GM20000 (cell line): ENCODE data around the gene MSH3.
"Not testable (repeated sequence)": the region's sequence is repeated elsewhere in the genome, so short reads cannot be mapped to it uniquely, and the experiment has no call there.

Experiments
- DNase-seq: peaks from one replicate; pipeline ENCODE4 v3.0.0; 2012; ENCODE audit warnings: low spot score
- TF ChIP-seq, protein P1 (sequence below): IDR thresholded peaks from 2 replicates; pipeline ENCODE4 v1.5.1; 2012; ENCODE audit warnings: mild to moderate bottlenecking, control low read depth; ENCODE audit errors: extremely low read depth, missing control alignments

MSH3 gene

DNA sequence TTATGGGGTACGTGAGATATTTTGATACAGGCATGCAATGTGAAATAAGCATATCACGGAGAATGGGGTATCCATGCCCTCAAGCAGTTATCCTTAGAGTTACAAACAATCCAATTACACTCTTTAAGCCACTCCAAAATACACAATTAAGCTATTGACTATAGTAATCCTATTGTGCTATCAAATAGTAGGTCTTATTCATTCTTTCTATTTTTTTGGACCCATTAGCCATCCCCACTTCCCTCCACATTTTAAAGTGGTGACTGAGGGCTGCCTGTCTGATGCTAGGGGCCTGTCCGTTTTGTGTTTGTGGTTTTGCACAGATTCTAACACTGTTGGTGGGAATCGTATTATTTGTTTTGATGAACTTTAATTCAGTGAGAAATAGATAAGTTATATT lies 130.0 kb downstream of the MSH3 start:
- TF ChIP-seq, protein P1, sequence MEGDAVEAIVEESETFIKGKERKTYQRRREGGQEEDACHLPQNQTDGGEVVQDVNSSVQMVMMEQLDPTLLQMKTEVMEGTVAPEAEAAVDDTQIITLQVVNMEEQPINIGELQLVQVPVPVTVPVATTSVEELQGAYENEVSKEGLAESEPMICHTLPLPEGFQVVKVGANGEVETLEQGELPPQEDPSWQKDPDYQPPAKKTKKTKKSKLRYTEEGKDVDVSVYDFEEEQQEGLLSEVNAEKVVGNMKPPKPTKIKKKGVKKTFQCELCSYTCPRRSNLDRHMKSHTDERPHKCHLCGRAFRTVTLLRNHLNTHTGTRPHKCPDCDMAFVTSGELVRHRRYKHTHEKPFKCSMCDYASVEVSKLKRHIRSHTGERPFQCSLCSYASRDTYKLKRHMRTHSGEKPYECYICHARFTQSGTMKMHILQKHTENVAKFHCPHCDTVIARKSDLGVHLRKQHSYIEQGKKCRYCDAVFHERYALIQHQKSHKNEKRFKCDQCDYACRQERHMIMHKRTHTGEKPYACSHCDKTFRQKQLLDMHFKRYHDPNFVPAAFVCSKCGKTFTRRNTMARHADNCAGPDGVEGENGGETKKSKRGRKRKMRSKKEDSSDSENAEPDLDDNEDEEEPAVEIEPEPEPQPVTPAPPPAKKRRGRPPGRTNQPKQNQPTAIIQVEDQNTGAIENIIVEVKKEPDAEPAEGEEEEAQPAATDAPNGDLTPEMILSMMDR = no peak
- DNase-seq = no peak

DNA sequence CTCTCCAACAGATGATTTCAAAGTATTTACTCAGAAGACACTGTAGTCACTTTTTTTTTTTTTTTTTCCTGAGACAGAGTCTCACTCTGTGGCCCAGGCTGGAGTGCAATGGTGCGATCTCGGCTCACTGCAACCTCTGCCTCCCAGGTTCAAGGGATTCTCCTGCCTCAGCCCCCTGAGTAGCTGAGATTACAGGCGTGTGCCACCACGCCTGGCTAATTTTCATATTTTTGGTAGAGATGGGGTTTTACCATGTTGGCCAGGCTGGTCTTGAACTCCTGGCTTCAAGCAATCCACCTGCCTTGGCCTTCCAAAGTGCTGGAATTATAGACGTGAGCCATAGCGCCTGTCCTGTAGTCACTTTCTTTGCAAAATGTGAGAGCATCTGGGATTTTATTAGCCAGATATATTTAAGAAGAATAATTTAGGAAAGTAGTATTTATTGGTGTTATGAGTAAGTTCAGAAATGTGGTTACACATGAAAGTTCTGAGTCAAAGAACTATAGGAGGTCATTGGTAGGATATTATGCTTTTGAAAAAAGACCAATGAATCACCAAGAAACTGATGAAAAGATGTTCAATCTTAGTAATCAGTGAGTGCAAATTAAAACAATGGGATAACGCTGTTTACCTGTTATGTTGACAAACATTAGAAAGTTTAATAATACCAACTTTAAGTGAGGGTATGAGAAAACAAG lies 135.0 kb downstream of the MSH3 start:
- not testable (repeated sequence) for DNase-seq

DNA sequence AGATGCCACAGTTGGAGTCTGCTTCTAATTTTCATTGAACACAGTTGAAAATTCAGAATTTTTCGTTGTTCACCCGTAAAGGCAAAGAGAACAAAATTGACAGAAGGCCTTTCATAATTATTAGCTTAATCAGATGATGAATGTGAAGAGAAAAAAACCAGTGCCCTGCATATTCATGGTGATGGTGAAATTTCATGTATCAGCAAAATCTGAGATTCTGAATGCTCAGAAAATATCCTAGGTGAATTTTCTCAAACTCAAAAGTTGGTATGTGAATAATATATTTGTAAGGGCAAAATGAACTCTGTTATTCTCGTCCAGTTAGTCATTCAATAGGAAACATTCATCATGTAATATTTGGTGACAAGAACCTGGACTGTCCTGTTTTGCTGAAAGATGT lies 136.2 kb downstream of the MSH3 start:
- no peak for DNase-seq
- TF ChIP-seq, protein P1 = no peak

DNA sequence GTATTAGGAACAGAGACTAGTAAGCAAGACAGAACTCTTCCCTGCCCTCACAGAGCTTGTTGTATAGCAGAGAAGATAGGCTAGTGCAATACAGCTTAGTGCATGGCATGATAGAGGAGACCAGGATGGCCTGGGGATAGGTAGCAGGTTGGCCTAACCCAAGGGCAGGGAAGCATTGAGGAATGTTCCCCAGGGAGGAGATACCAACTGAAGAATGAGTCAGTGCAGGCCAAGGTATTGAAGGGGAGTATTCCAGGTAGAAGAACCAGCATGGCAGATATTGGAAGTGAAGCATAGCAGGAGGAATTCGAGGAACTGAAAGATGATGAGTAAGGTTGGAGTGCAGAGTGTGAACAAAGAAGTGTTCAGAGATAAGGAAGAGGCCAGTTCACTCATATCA lies 138.9 kb downstream of the MSH3 start:
- no peak for DNase-seq
- TF ChIP-seq, protein P1 = no peak

DNA sequence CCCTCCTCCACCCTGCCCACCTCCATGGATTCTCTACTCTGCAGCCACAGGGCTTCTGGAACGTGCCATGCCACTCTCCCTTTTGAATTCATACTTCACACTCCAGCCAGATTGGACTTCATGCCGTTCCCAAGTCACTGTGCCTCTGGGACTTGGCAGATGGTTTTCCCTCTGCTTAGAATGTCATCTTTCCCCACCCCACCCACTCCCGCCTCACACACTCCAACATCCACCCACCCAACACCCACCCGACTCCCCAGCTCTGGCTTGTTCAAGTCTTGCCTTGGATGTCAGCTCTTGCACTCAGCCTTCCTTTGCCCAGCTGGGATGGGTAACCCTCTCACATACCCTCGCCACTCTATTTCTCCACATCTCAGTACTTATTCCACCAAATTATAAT lies 142.4 kb downstream of the MSH3 start:
- TF ChIP-seq, protein P1 = no peak

DNA sequence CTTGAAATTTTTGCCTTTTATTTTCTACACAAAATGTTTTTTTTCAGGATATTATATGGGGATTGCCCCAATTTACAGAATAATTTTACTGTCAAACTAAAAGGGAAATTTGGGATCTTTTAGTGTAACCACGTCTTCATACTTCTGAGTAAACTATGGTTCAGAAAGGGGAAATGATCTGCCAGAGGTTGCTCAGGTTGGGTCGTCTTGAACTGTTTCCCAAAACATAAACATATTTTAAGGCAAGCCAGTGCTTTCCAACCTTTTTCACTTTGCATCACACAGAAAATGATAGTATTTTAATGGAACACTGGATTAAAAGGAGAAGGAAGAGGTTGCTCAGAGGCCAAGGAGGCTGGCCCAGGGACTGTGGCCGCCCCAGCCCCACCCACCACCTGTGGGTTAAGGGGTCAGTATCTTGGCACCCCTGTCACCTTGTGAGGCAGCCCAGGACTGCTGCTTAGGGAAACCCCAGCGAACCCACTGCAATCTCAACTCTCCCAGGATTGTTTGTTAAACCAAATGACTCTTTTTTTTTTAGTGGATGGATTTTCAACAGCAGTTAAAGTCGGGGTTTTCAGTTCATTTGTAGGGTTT lies 143.1 kb downstream of the MSH3 start:
- no peak for DNase-seq

More for the DNA sequence above, 142.4 kb downstream of the MSH3 start:
- no peak for DNase-seq

DNA sequence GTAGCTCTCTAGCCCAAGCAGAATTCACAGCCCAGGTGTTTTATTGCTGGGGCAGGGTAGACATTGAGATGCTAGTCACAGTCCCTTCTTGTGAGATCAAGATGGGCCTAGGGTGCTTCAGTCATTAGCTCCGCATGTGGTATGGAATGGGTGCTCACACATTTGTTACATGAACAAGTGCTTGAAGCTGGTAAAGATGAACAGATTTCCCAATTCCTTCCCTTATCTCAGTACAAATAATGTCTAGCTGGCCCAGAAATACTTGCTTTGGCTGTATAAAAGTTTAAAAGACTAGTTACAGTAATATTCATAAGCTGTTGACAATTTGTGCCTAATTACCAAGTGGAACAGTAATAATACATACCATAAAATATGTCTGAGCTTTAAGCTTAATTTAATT lies 143.7 kb downstream of the MSH3 start:
- DNase-seq = no peak
- TF ChIP-seq, protein P1 = no peak

More for the DNA sequence above, 143.1 kb downstream of the MSH3 start:
- TF ChIP-seq, protein P1 = no peak

DNA sequence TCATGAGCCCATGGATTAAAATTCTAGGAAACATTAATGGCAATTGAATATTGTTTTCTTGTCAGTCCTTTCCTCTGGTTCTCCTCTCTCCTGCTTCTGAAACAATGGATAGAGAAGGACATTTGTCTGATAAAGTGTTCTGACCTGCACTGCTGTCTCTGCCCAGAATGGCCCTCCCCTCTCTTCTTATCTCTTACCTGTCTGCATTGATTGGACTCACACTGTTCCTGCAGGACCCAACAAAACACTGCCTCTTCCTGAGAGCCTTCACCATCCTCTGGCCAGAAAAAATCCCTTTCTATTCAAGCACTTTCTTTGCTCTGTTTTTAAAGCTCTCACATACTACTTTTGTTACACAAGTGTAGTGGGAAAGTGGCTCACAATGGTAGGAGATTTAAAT lies 144.2 kb downstream of the MSH3 start:
- no peak for DNase-seq

More for the DNA sequence above, 144.2 kb downstream of the MSH3 start:
- TF ChIP-seq, protein P1 = no peak
